ENCODE measurements around the gene RNU2-63P. TPM values are rescaled to one million over a fixed set of nuclear protein-coding genes. Genes with fewer than 3 reads are reported as not detected.
"Not testable (repeated sequence)": the region's sequence is repeated elsewhere in the genome, so short reads cannot be mapped to it uniquely, and the experiment has no call there.

Gene RNU2-63P
- total RNA-seq, 1 experiment from 2014 or later: 72.9 TPM

GRCh38 chr2:88028931-88029330, 12.6 kb upstream of the RNU2-63P start:
- no peak for DNase-seq (ENCODE audit: low read depth)

GRCh38 chr2:88027697-88028389, 11.5 kb upstream of the RNU2-63P start:
- no peak for DNase-seq (ENCODE audit: low read depth)

GRCh38 chr2:88024509-88024908, 8.2 kb upstream of the RNU2-63P start:
- DNase-seq (ENCODE audit: low read depth): no peak

- DNase-seq (ENCODE audit: low read depth): no peak
Observed at GRCh38 chr2:88022669-88022921, 6.2 kb upstream of the RNU2-63P start.

GRCh38 chr2:88019985-88020384, 3.6 kb upstream of the RNU2-63P start:
- DNase-seq (ENCODE audit: low read depth): no peak

- DNase-seq (ENCODE audit: low read depth): no peak
Observed at GRCh38 chr2:88018909-88019308, 2.6 kb upstream of the RNU2-63P start.

- DNase-seq (ENCODE audit: low read depth): not testable (repeated sequence)
Observed at GRCh38 chr2:88018077-88018805, 1.9 kb upstream of the RNU2-63P start.

- not testable (repeated sequence) for DNase-seq (ENCODE audit: low read depth)
Observed at GRCh38 chr2:88017780-88018038, 1.4 kb upstream of the RNU2-63P start.

- DNase-seq (ENCODE audit: low read depth): no peak
Observed at GRCh38 chr2:88016960-88017779, 823 bp upstream of the RNU2-63P start.

GRCh38 chr2:88011011-88011410, 5.3 kb downstream of the RNU2-63P start:
- DNase-seq (ENCODE audit: low read depth): no peak

- no peak for DNase-seq (ENCODE audit: low read depth)
Observed at GRCh38 chr2:88010136-88010535, 6.2 kb downstream of the RNU2-63P start.

GRCh38 chr2:88006912-88007439, 9.4 kb downstream of the RNU2-63P start:
- no peak for DNase-seq (ENCODE audit: low read depth)

GRCh38 chr2:88005776-88006175, 10.6 kb downstream of the RNU2-63P start:
- no peak for DNase-seq (ENCODE audit: low read depth)

GRCh38 chr2:88003074-88003755, 13.1 kb downstream of the RNU2-63P start:
- no peak for DNase-seq (ENCODE audit: low read depth)

- DNase-seq (ENCODE audit: low read depth): no peak
Observed at GRCh38 chr2:88002359-88002707, 14.0 kb downstream of the RNU2-63P start.

GRCh38 chr2:88000474-88000873, 15.9 kb downstream of the RNU2-63P start:
- DNase-seq (ENCODE audit: low read depth): not testable (repeated sequence)

GRCh38 chr2:87996570-87996969, 19.8 kb downstream of the RNU2-63P start:
- DNase-seq (ENCODE audit: low read depth): no peak

- DNase-seq (ENCODE audit: low read depth): no peak
Observed at GRCh38 chr2:87995756-87996155, 20.6 kb downstream of the RNU2-63P start.

GRCh38 chr2:87994304-87994850, 22.0 kb downstream of the RNU2-63P start:
- DNase-seq (ENCODE audit: low read depth): not testable (repeated sequence)

GRCh38 chr2:87992569-87992968, 23.8 kb downstream of the RNU2-63P start:
- DNase-seq (ENCODE audit: low read depth): not testable (repeated sequence)

GRCh38 chr2:87987473-87987872, 28.9 kb downstream of the RNU2-63P start:
- DNase-seq (ENCODE audit: low read depth): not testable (repeated sequence)

GRCh38 chr2:87985902-87986301, 30.4 kb downstream of the RNU2-63P start:
- DNase-seq (ENCODE audit: low read depth): not testable (repeated sequence)
